H1 (cell line): Measurements from ENCODE around the gene PHLDA1. TPM values are rescaled to one million over a fixed set of nuclear protein-coding genes. Genes with fewer than 3 reads are reported as not detected.

Source experiments
- CTCF ChIA-PET: fragments of 300-600 bp; sonication (Branson Sonifier 250); formaldehyde crosslinking; loops from one replicate; lab custom pipeline; 2021; ENCODE audit not compliant: partially characterized antibody; lab: Charles Lee
- POLR2A ChIA-PET: fragments of 300-600 bp; sonication (Branson Sonifier 250); formaldehyde crosslinking; loops from one replicate; lab custom pipeline; 2021; ENCODE audit warnings: inconsistent platforms; ENCODE audit not compliant: partially characterized antibody; lab: Charles Lee
- DNase-seq, 2 experiments: peaks; one replicate each; pipeline versions ENCODE4 v3.0.0 to v3.0.0-alpha.2; 2010 to 2022; ENCODE audit warnings: low spot score in 2 of 2, low read depth in 1 of 2, mixed read lengths in 1 of 2
- FAIRE-seq: peaks from 2 replicates; lab custom pipeline; 2011; peaks lifted over from hg19 to GRCh38; lab: Jason Lieb, UNC
- H2AFZ ChIP-seq: 2 replicates; pipeline ENCODE4 v1.8.1; 2012; ENCODE audit warnings: low read length, inconsistent platforms
- H2AK5ac ChIP-seq: 2 replicates; pipeline ENCODE4 v1.6.1; 2013; ENCODE audit warnings: low read depth, low read length
- H2BK120ac ChIP-seq: replicated peaks from 2 replicates; pipeline ENCODE3; 2013; ENCODE audit warnings: low read depth, low read length, inconsistent platforms
- H2BK12ac ChIP-seq: 2 replicates; pipeline ENCODE4 v1.6.1; 2013; ENCODE audit warnings: low read depth, low read length
- H2BK15ac ChIP-seq: 2 replicates; pipeline ENCODE4 v1.6.1; 2013; ENCODE audit warnings: low read length
- H2BK20ac ChIP-seq: 2 replicates; pipeline ENCODE4 v1.6.1; 2013; ENCODE audit warnings: low read length
- H2BK5ac ChIP-seq: 2 replicates; pipeline ENCODE4 v1.6.1; 2013; ENCODE audit warnings: low read depth, low read length
- H3K14ac ChIP-seq: 2 replicates; pipeline ENCODE4 v1.6.1; 2013; ENCODE audit warnings: inconsistent platforms; ENCODE audit not compliant: insufficient read length
- H3K18ac ChIP-seq: 2 replicates; pipeline ENCODE4 v1.6.1; 2013; ENCODE audit warnings: low read length; ENCODE audit errors: extremely low read depth
- H3K23ac ChIP-seq: 2 replicates; pipeline ENCODE4 v1.6.1; 2013; ENCODE audit warnings: inconsistent platforms; ENCODE audit not compliant: insufficient read length
- H3K23me2 ChIP-seq: 2 replicates; pipeline ENCODE4 v1.6.1; 2013; ENCODE audit warnings: low read depth, low read length
- H3K27ac ChIP-seq: 2 replicates; pipeline ENCODE4 v1.6.1; 2011; ENCODE audit warnings: low read depth, low read length, inconsistent platforms
- H3K27me3 ChIP-seq, 4 experiments: replicated peaks in 1 of 4; 1 replicate in 1 of 4; 2 replicates in 3 of 4; pipeline versions ENCODE4 v1.6.1 to v1.8.1; 2011 to 2013; ENCODE audit warnings: low read length in 3 of 4, mild to moderate bottlenecking in 3 of 4, inconsistent platforms in 2 of 4, mixed read lengths in 2 of 4, moderate library complexity in 1 of 4; ENCODE audit not compliant: control insufficient read depth in 3 of 4, insufficient read depth in 3 of 4; ENCODE audit errors: extremely low read depth in 1 of 4
- H3K36me3 ChIP-seq, 4 experiments: 2 replicates each; pipeline versions ENCODE4 v1.6.1 to v1.8.1; 2011 to 2013; ENCODE audit warnings: mild to moderate bottlenecking in 4 of 4, low read length in 3 of 4, moderate library complexity in 2 of 4, control low read depth in 1 of 4, inconsistent platforms in 1 of 4; ENCODE audit not compliant: insufficient read depth in 4 of 4, control insufficient read depth in 2 of 4
- H3K4ac ChIP-seq: replicated peaks from 2 replicates; pipeline ENCODE3; 2013; ENCODE audit warnings: low read length, low read depth, mixed read lengths, inconsistent platforms; ENCODE audit not compliant: insufficient read length
- H3K4me1 ChIP-seq, 4 experiments: replicated peaks in 1 of 4; 1 replicate in 1 of 4; 2 replicates in 3 of 4; pipeline versions ENCODE4 v1.6.1 to v1.8.1; 2011 to 2013; ENCODE audit warnings: low read length in 3 of 4, inconsistent platforms in 2 of 4, mixed read lengths in 1 of 4; ENCODE audit not compliant: insufficient read depth in 4 of 4, control insufficient read depth in 3 of 4
- H3K4me2 ChIP-seq, 2 experiments: 2 replicates each; pipeline versions ENCODE4 v1.6.1 to v1.8.1; 2011 to 2013; ENCODE audit warnings: low read depth in 2 of 2, low read length in 2 of 2, control low read depth in 1 of 2, inconsistent platforms in 1 of 2, mild to moderate bottlenecking in 1 of 2; ENCODE audit not compliant: insufficient read depth in 1 of 2
- H3K4me3 ChIP-seq, 4 experiments: fragments of 200-600, 300-600 bp in 1 of 4; sonication (generic), shearing (Covaris generic), sonication (Bioruptor Twin) in 1 of 4; 2 replicates each; pipeline versions ENCODE4 v1.5.1 to v1.8.1; 2011 to 2016; ENCODE audit warnings: low read length in 4 of 4, low read depth in 3 of 4, control low read depth in 2 of 4, inconsistent platforms in 2 of 4, mild to moderate bottlenecking in 2 of 4, mixed read lengths in 1 of 4, moderate library complexity in 1 of 4; ENCODE audit not compliant: insufficient read depth in 2 of 4; ENCODE audit errors: extremely low read depth in 1 of 4
- H3K56ac ChIP-seq: replicated peaks from 2 replicates; pipeline ENCODE3; 2013; ENCODE audit warnings: low read depth, mild to moderate bottlenecking, mixed read lengths, low read length, inconsistent platforms; ENCODE audit not compliant: insufficient read length
- H3K79me1 ChIP-seq: 2 replicates; pipeline ENCODE4 v1.6.1; 2013; ENCODE audit warnings: low read depth, low read length, control low read depth
- H3K79me2 ChIP-seq, 2 experiments: 2 replicates each; pipeline versions ENCODE4 v1.6.1 to v1.8.1; 2012 to 2013; ENCODE audit warnings: low read length in 2 of 2, mild to moderate bottlenecking in 2 of 2, inconsistent platforms in 1 of 2; ENCODE audit not compliant: insufficient read depth in 2 of 2, control insufficient read depth in 1 of 2
- H3K9ac ChIP-seq, 4 experiments: replicated peaks in 1 of 4; 1 replicate in 1 of 4; 2 replicates in 3 of 4; pipeline versions ENCODE4 v1.6.1 to v1.8.1; 2011 to 2013; ENCODE audit warnings: low read depth in 3 of 4, low read length in 3 of 4, control low read depth in 2 of 4, mild to moderate bottlenecking in 2 of 4, moderate library complexity in 2 of 4, inconsistent platforms in 1 of 4; ENCODE audit errors: extremely low read depth in 1 of 4
- H3K9me3 ChIP-seq, 2 experiments: 2 replicates each; pipeline versions ENCODE4 v1.6.1 to v1.8.1; 2012 to 2013; ENCODE audit warnings: mild to moderate bottlenecking in 2 of 2, moderate library complexity in 2 of 2, control low read depth in 1 of 2, inconsistent platforms in 1 of 2, low read depth in 1 of 2, low read length in 1 of 2, mixed read lengths in 1 of 2; ENCODE audit not compliant: insufficient read depth in 2 of 2
- H4K20me1 ChIP-seq, 2 experiments: replicated peaks in 1 of 2; 2 replicates each; pipeline versions ENCODE3 to v1.8.1; 2011 to 2013; ENCODE audit warnings: inconsistent platforms in 2 of 2, low read length in 2 of 2, mild to moderate bottlenecking in 1 of 2; ENCODE audit not compliant: insufficient read depth in 2 of 2, control insufficient read depth in 1 of 2
- H4K5ac ChIP-seq: 2 replicates; pipeline ENCODE4 v1.6.1; 2013; ENCODE audit warnings: low read length, low read depth, mixed read lengths, inconsistent platforms; ENCODE audit not compliant: insufficient read length
- H4K8ac ChIP-seq: 2 replicates; pipeline ENCODE4 v1.8.0; 2013; ENCODE audit warnings: mild to moderate bottlenecking, moderate library complexity, low read length, inconsistent platforms; ENCODE audit not compliant: insufficient read depth; ENCODE audit errors: extremely low read depth
- H4K91ac ChIP-seq: replicated peaks from 2 replicates; pipeline ENCODE3; 2013; ENCODE audit warnings: low read length, mixed read lengths, inconsistent platforms; ENCODE audit not compliant: insufficient read length
- CBX8 ChIP-seq: fragments of 300-800, 300-1000 bp; sonication (generic); IDR thresholded peaks from 2 replicates; pipeline ENCODE4 v1.7.1; 2016; ENCODE audit warnings: low read depth, low read length, borderline replicate concordance
- POLR2A ChIP-seq, 2 experiments: IDR thresholded peaks; 1 replicate in 1 of 2; 2 replicates in 1 of 2; pipeline ENCODE4 v1.6.1; 2011; ENCODE audit warnings: low read depth in 2 of 2, low read length in 2 of 2, mild to moderate bottlenecking in 2 of 2; ENCODE audit errors: control extremely low read depth in 1 of 2
- WGBS, 2 experiments: shearing (Covaris generic) in 1 of 2; methylation state at CpG; one replicate each; pipeline versions ENCODE4 v1.1.6 to v1.1.7; 2013 to 2015; ENCODE audit warnings: low lambda C conversion rate in 2 of 2, mixed read lengths in 2 of 2, inconsistent platforms in 1 of 2, low coverage in 1 of 2, missing lambda C conversion rate in 1 of 2; ENCODE audit not compliant: insufficient replicate concordance in 2 of 2, insufficient coverage in 1 of 2, insufficient read length in 1 of 2; ENCODE audit errors: extremely low coverage in 1 of 2, missing lambda C conversion rate in 1 of 2; 5-methylcytosine and 5-hydroxymethylcytosine counted together
- polyA plus RNA-seq, 7 experiments: library from polyadenylated mRNA; depleted of rRNA in 3 of 7; stranded (reverse) in 5 of 7; unstranded in 2 of 7; fragments of >200 nt in 5 of 7; fragments of 200-250 nt in 2 of 7; gene quantifications; 1 replicate in 5 of 7; 2 replicates in 1 of 7; 4 replicates in 1 of 7; pipeline versions ENCODE4 v1.2.1 to v1.2.3, GENCODE V29; 2011 to 2013; ENCODE audit warnings: missing spikeins in 2 of 7, mixed read lengths in 2 of 7
- total RNA-seq: library from RNA; stranded (reverse); fragmentation: NEBNext Ultra II Directional; extraction: Animal tissue kit (Norgen Biotek cat#: 25700); gene quantifications from 2 replicates; pipeline ENCODE4 v1.2.1, GENCODE V29; 2021

The PHLDA1 gene
- total and polyA plus RNA-seq, 2 of the 8 experiments (the other 6 are each of a cell fraction or from before 2014, with no cell fraction given): 18.9 to 19.4 TPM

DNA sequence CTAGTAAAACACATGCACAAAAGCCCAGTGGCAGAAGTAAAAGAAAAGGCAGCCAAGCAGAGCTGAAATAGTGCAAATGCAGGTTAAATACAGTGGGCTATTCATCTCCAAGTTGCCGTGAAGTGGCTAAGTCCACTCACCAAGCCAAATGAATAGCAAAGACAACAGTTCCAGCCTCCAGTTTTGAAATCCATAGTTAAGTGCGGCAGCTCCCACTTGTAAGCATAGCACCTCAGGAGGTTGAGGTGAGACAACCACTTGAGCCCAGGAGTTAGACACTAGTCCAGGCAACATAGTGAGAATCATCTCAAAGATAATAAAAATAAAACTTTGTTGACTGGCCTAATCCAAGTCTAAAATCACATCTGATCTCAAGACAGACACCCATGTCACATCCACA lies 9.8 kb upstream of the PHLDA1 start:
- peaks cover 0 to 4% (median 3%) of the 10 kb centered on the region in 4 experiments; a peak in 4 of 7 replicates for H3K4me1 ChIP-seq
- TF ChIP-seq CBX8: no peak
- peak in 1 of 2 experiments; percentile 51; a peak in 2 of 3 replicates for TF ChIP-seq POLR2A (IDR thresholded peaks at IDR 0.05; ENCODE audit: control extremely low read depth in 1 of 2, low read depth in 2 of 2, low read length in 2 of 2)
- no peak overlapping the region for H3K4ac ChIP-seq
- H3K9me3 ChIP-seq: no peaks in the 10 kb centered on the region
- peaks cover 0 to 4% of the 10 kb centered on the region in 2 experiments for H4K20me1 ChIP-seq
- H3K14ac ChIP-seq: no peak overlapping the region
- H2BK5ac ChIP-seq: no peak overlapping the region
- H4K5ac ChIP-seq: no peak overlapping the region
- H3K56ac ChIP-seq: no peak overlapping the region
- no peak overlapping the region for H3K4me3 ChIP-seq
- no peaks in the 10 kb centered on the region for H3K23me2 ChIP-seq
- H3K18ac ChIP-seq: no peak overlapping the region
- H3K79me1 ChIP-seq: no peaks in the 10 kb centered on the region
- H3K9ac ChIP-seq: no peak overlapping the region
- 95% methylated on average over 2 of the region's 2 CpGs; no CpG with 5 or more reads in 1 of the 2 experiments for WGBS, 2 experiments
- no peak overlapping the region for H2BK20ac ChIP-seq
- no peak overlapping the region for H2AK5ac ChIP-seq
- H3K27me3 ChIP-seq: no peaks in the 10 kb centered on the region
- FAIRE-seq: no peak
- H2BK15ac ChIP-seq: no peak overlapping the region
- no peaks in the 10 kb centered on the region for H3K79me2 ChIP-seq
- H3K36me3 ChIP-seq: peaks cover 0 to 29% (median 2%) of the 10 kb centered on the region in 4 experiments; a peak in 4 of 8 replicates
- no peak overlapping the region for H4K91ac ChIP-seq
- POLR2A ChIA-PET: interaction anchor here (0.9 to 5.6 kb wide), 7 partner anchors 8 to 176 kb away, joined by 3 to 42 read pairs (median 4); partner anchors contain the start of gene PHLDA1
- CTCF ChIA-PET: no interaction called here
- no peak overlapping the region for H3K23ac ChIP-seq
- H2BK12ac ChIP-seq: no peak overlapping the region
- H3K27ac ChIP-seq: no peak overlapping the region
- H2AFZ ChIP-seq: no peak overlapping the region
- no peak overlapping the region for H3K4me2 ChIP-seq
- no peak overlapping the region for H2BK120ac ChIP-seq
- no peak for DNase-seq
- H4K8ac ChIP-seq: no peak overlapping the region
